GM18951 (cell line): ENCODE measurements around the gene FITM2.
"Not testable (repeated sequence)": the region's sequence is repeated elsewhere in the genome, so short reads cannot be mapped to it uniquely, and the experiment has no call there.

Experiments
- POLR2A ChIP-seq: IDR thresholded peaks from 4 replicates; pipeline ENCODE4 v1.6.1; 2011; ENCODE audit warnings: mild to moderate bottlenecking; ENCODE audit not compliant: insufficient read length, insufficient read depth; ENCODE audit errors: extremely low read depth
- in situ Hi-C: fragments of 300-500 bp; cut with MboI; formaldehyde crosslinking; loops from one replicate; pipeline ENCODE4 v1.12.0; 2022; ENCODE audit warnings: low sequenced_read_pairs, mixed read lengths, inconsistent platforms; ENCODE audit not compliant: unreplicated experiment

FITM2 gene

GRCh38 chr20:44343162-44343675 lies 32.2 kb upstream of the FITM2 start:
- in situ Hi-C loops = no loop called here
- TF ChIP-seq POLR2A = no peak

GRCh38 chr20:44342248-44342647 lies 31.2 kb upstream of the FITM2 start:
- TF ChIP-seq POLR2A = no peak
- in situ Hi-C loops = no loop called here

GRCh38 chr20:44336725-44337380 lies 25.9 kb upstream of the FITM2 start, which contains the start of gene R3HDML:
TSS of gene R3HDML (plus strand) at chr20:44337043. CDS start at chr20:44337158, 115 bp downstream.
- no peak for TF ChIP-seq POLR2A
- in situ Hi-C loops = no loop called here

- no peak for TF ChIP-seq POLR2A
- in situ Hi-C loops = no loop called here
Observed at GRCh38 chr20:44336086-44336485, 25.1 kb upstream of the FITM2 start.

- no peak for TF ChIP-seq POLR2A
Observed at GRCh38 chr20:44335675-44336074, 24.7 kb upstream of the FITM2 start.

GRCh38 chr20:44334709-44335108 lies 23.7 kb upstream of the FITM2 start:
- no peak for TF ChIP-seq POLR2A
- in situ Hi-C loops = no loop called here

More at GRCh38 chr20:44335675-44336074, 24.7 kb upstream of the FITM2 start:
- in situ Hi-C loops = no loop called here

- in situ Hi-C loops = no loop called here
- no peak for TF ChIP-seq POLR2A
Observed at GRCh38 chr20:44334306-44334705, 23.3 kb upstream of the FITM2 start.

GRCh38 chr20:44331201-44331600 lies 20.2 kb upstream of the FITM2 start:
- TF ChIP-seq POLR2A = no peak
- in situ Hi-C loops = no loop called here

GRCh38 chr20:44328428-44328827 lies 17.4 kb upstream of the FITM2 start:
- in situ Hi-C loops = no loop called here
- no peak for TF ChIP-seq POLR2A

GRCh38 chr20:44327748-44328147 lies 16.7 kb upstream of the FITM2 start:
- in situ Hi-C loops = not testable (repeated sequence)

GRCh38 chr20:44326391-44327159 lies 15.6 kb upstream of the FITM2 start:
- in situ Hi-C loops = no loop called here
- no peak for TF ChIP-seq POLR2A

- in situ Hi-C loops = no loop called here
- TF ChIP-seq POLR2A = no peak
Observed at GRCh38 chr20:44324343-44324742, 13.3 kb upstream of the FITM2 start.

GRCh38 chr20:44319839-44320422 lies 8.9 kb upstream of the FITM2 start:
- TF ChIP-seq POLR2A = no peak
- in situ Hi-C loops = no loop called here
